DND-41 (cell line): ENCODE results near the gene DST.

Experiments used
- ATAC-seq: fragments of 200-7000 bp; cut with Tn5 transposase; 3 replicates; pipeline ENCODE4 v1.9.1; 2021; ENCODE audit warnings: low read depth; ENCODE audit not compliant: insufficient read depth
- DNase-seq: peaks from one replicate; pipeline ENCODE4 v3.0.0-alpha.2; 2020
- H2AFZ ChIP-seq: 2 replicates; pipeline ENCODE4 v1.6.0; 2012; ENCODE audit warnings: low read depth, low read length
- H3K27ac ChIP-seq: 2 replicates; pipeline ENCODE4 v1.5.1; 2012; ENCODE audit warnings: low read length, inconsistent platforms
- H3K27me3 ChIP-seq: fragments of 200-600 bp; sonication (generic); 2 replicates; pipeline ENCODE4 v1.6.0; 2012; ENCODE audit warnings: low read length, mild to moderate bottlenecking, inconsistent platforms; ENCODE audit not compliant: insufficient read depth, poor library complexity
- H3K36me3 ChIP-seq: 2 replicates; pipeline ENCODE4 v1.5.1; 2012; ENCODE audit warnings: low read length, inconsistent platforms; ENCODE audit not compliant: insufficient read depth
- H3K4me1 ChIP-seq: 2 replicates; pipeline ENCODE4 v1.5.1; 2012; ENCODE audit warnings: mild to moderate bottlenecking, low read length; ENCODE audit not compliant: insufficient read depth
- H3K4me2 ChIP-seq: 2 replicates; pipeline ENCODE4 v1.6.0; 2012; ENCODE audit warnings: mild to moderate bottlenecking, moderate library complexity, low read length, inconsistent platforms; ENCODE audit not compliant: insufficient read depth
- H3K4me3 ChIP-seq, 2 experiments: fragments of 200-600 bp in 1 of 2; shearing (Covaris generic) in 1 of 2; 2 replicates each; pipeline ENCODE4 v1.5.1; 2012 to 2016; ENCODE audit warnings: inconsistent platforms in 2 of 2, low read length in 2 of 2, mild to moderate bottlenecking in 2 of 2, low read depth in 1 of 2, moderate library complexity in 1 of 2
- H3K79me2 ChIP-seq: 2 replicates; pipeline ENCODE4 v1.6.0; 2012; ENCODE audit warnings: low read length, inconsistent platforms; ENCODE audit not compliant: insufficient read depth
- H3K9ac ChIP-seq: 2 replicates; pipeline ENCODE4 v1.6.0; 2012; ENCODE audit warnings: low read depth, mild to moderate bottlenecking, inconsistent platforms, low read length, moderate library complexity
- H3K9me3 ChIP-seq: 2 replicates; pipeline ENCODE4 v1.5.1; 2012; ENCODE audit warnings: low read length, moderate library complexity, mild to moderate bottlenecking, inconsistent platforms; ENCODE audit not compliant: insufficient read depth, severe bottlenecking
- H4K20me1 ChIP-seq: 2 replicates; pipeline ENCODE4 v1.6.0; 2012; ENCODE audit warnings: low read length; ENCODE audit not compliant: insufficient read depth
- CTCF ChIP-seq: IDR thresholded peaks from 2 replicates; pipeline ENCODE4 v1.5.1; 2012; ENCODE audit warnings: borderline replicate concordance, low read length, moderate library complexity, mild to moderate bottlenecking; ENCODE audit not compliant: poor library complexity, severe bottlenecking; ENCODE audit errors: extremely low read depth
- EZH2 ChIP-seq: IDR thresholded peaks from 3 replicates; pipeline ENCODE4 v1.6.1; 2012; ENCODE audit warnings: borderline replicate concordance, low read depth, mild to moderate bottlenecking, moderate library complexity, low read length, inconsistent platforms; ENCODE audit not compliant: severe bottlenecking

The DST gene

GRCh38 chr6:56481957-56482356 lies 160.7 kb downstream of the DST start:
- no peaks in the 10 kb centered on the region for H3K36me3 ChIP-seq
- DNase-seq: no peak
- no peaks in the 10 kb centered on the region for H4K20me1 ChIP-seq
- no peaks in the 10 kb centered on the region for H3K9me3 ChIP-seq
- no peak for TF ChIP-seq EZH2
- no peak for TF ChIP-seq CTCF
- no peak overlapping the region for H3K27ac ChIP-seq
- H2AFZ ChIP-seq: no peak overlapping the region
- H3K4me1 ChIP-seq: no peaks in the 10 kb centered on the region
- no peak overlapping the region for H3K4me3 ChIP-seq
- no peaks in the 10 kb centered on the region for H3K27me3 ChIP-seq
- H3K79me2 ChIP-seq: no peaks in the 10 kb centered on the region
- H3K9ac ChIP-seq: no peak overlapping the region
- H3K4me2 ChIP-seq: no peak overlapping the region
- ATAC-seq: no peak

- H3K9ac ChIP-seq: no peak overlapping the region
- H3K36me3 ChIP-seq: no peaks in the 10 kb centered on the region
- H3K4me3 ChIP-seq: no peak overlapping the region
- H3K9me3 ChIP-seq: no peaks in the 10 kb centered on the region
- ATAC-seq: no peak
- no peak overlapping the region for H3K27ac ChIP-seq
- no peaks in the 10 kb centered on the region for H3K79me2 ChIP-seq
- no peak for DNase-seq
- H2AFZ ChIP-seq: no peak overlapping the region
- H4K20me1 ChIP-seq: no peaks in the 10 kb centered on the region
- H3K27me3 ChIP-seq: no peaks in the 10 kb centered on the region
- TF ChIP-seq EZH2: no peak
- no peak for TF ChIP-seq CTCF
- no peak overlapping the region for H3K4me2 ChIP-seq
- no peaks in the 10 kb centered on the region for H3K4me1 ChIP-seq
Observed at GRCh38 chr6:56480654-56481337, 161.9 kb downstream of the DST start.

- Histone ChIP-seq H2AFZ (no peak overlapping the region), H3K79me2 (no peaks in the 10 kb centered on the region), H3K4me1 (no peaks in the 10 kb centered on the region), H3K27me3 (no peaks in the 10 kb centered on the region), H4K20me1 (no peaks in the 10 kb centered on the region), H3K4me3 (no peak overlapping the region), H3K36me3 (no peaks in the 10 kb centered on the region), H3K27ac (no peak overlapping the region), H3K9me3 (no peaks in the 10 kb centered on the region), H3K4me2 (no peak overlapping the region), H3K9ac (no peak overlapping the region)
- no peak for DNase-seq
- no peak for ATAC-seq
- TF ChIP-seq CTCF: no peak
- TF ChIP-seq EZH2: no peak
Observed at GRCh38 chr6:56480246-56480645, 162.4 kb downstream of the DST start.
